Measurements from ENCODE around the gene MAPKAPK2. TPM values are rescaled to one million over a fixed set of nuclear protein-coding genes. Genes with fewer than 3 reads are reported as not detected.

Gene MAPKAPK2
- total and polyA plus RNA-seq, 8 donors: 53.1 to 113 (median 61.8) TPM

DNA sequence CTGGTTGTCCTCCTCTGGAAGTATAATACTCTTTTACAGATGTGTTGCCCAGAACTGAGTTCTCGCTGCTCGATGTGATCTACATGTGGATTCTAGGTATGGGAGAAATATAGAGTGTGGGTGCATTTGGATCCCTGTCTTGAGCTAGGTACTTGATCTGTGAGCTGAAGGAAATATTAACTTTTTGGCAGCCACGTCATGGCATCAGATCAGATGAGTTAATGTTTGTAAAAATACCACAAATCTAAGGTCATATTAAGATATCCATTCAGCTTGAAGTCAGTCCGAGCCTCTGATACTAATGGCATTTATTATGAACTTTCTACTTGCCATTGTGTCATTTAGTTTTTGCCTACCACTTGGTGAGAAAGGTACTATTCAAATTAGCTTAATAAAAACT, 24.6 kb downstream of the MAPKAPK2 start:
- ATAC-seq: no peak

DNA sequence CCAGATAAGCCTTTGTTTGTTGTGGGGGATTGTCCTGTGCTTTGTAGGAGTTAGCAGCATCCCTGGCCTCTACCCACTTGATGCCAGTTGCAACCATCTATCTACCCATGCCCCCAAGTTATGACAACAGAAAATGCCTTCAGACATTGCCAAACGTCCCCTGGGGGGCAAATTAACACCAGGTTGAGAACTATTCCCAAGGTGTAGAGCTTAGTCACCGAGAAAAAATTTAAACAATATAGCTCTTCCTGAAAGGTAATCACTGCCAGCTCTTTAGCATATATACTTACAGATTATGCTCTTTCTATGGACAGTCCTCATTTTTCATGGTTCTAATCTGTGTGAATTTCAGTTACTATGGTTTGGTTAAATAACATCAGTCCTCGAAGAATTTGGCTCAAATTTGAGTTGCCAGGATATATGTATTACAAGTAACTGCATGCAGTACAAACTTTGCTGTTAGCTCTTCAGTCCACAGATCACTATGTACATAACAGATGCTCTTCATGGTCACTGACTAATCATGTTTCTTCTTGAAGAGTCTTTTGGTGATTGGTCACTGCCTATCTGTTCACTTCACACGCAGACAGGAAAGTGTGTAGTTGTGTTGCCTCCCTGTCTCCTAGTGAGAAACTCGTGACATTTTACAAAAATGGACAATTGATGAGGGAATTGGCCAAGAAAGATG, 25.2 kb downstream of the MAPKAPK2 start:
- peak overlapping the region in 1 of 2 donors; percentile 7 for H3K27ac ChIP-seq
- peaks cover 55 to 98% of the 10 kb centered on the region in 2 donors for H3K4me1 ChIP-seq
- intact Hi-C loops (cut with DNase I): no loop called here
- no peak overlapping the region for H3K4me3 ChIP-seq
- no peak for DNase-seq
- H3K9me3 ChIP-seq: no peaks in the 10 kb centered on the region
- ATAC-seq: peak; percentile 18
- no peaks in the 10 kb centered on the region for H3K36me3 ChIP-seq
- TF ChIP-seq, protein P1, sequence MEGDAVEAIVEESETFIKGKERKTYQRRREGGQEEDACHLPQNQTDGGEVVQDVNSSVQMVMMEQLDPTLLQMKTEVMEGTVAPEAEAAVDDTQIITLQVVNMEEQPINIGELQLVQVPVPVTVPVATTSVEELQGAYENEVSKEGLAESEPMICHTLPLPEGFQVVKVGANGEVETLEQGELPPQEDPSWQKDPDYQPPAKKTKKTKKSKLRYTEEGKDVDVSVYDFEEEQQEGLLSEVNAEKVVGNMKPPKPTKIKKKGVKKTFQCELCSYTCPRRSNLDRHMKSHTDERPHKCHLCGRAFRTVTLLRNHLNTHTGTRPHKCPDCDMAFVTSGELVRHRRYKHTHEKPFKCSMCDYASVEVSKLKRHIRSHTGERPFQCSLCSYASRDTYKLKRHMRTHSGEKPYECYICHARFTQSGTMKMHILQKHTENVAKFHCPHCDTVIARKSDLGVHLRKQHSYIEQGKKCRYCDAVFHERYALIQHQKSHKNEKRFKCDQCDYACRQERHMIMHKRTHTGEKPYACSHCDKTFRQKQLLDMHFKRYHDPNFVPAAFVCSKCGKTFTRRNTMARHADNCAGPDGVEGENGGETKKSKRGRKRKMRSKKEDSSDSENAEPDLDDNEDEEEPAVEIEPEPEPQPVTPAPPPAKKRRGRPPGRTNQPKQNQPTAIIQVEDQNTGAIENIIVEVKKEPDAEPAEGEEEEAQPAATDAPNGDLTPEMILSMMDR (IDR thresholded peaks at IDR 0.05): no peak
- no peaks in the 10 kb centered on the region for H3K27me3 ChIP-seq

More for the DNA sequence above, 24.6 kb downstream of the MAPKAPK2 start:
- peak overlapping the region in 1 of 2 donors; percentile 7 for H3K27ac ChIP-seq
- no peak for DNase-seq
- peaks cover 53 to 98% of the 10 kb centered on the region in 2 donors for H3K4me1 ChIP-seq
- TF ChIP-seq, protein P1 (IDR thresholded peaks at IDR 0.05): no peak
- intact Hi-C loops (cut with DNase I): no loop called here
- no peaks in the 10 kb centered on the region for H3K36me3 ChIP-seq
- no peaks in the 10 kb centered on the region for H3K9me3 ChIP-seq
- H3K4me3 ChIP-seq: no peak overlapping the region
- no peaks in the 10 kb centered on the region for H3K27me3 ChIP-seq

DNA sequence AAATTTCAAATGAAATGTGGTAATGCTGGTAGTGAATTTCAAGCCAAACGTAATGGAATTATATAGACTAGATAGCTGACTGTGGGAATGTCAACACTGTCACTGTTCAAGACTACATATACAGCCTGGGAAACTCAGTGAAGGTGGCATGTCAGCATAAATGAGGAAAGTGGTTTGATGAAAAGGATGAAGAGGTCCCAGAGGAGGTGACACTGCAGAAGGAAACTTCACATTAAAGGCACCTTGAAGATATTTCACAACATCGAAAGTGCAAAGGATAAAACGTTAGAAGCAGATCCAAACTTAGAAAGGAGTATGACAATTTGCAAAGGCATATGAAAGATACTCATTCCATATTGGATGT, 25.7 kb downstream of the MAPKAPK2 start:
- DNase-seq (no peak), ATAC-seq (no peak)
- Histone ChIP-seq H3K9me3 (no peaks in the 10 kb centered on the region), H3K36me3 (no peaks in the 10 kb centered on the region), H3K27ac (peak overlapping the region in 1 of 2 donors; percentile 7), H3K27me3 (no peaks in the 10 kb centered on the region), H3K4me3 (no peak overlapping the region), H3K4me1 (peaks cover 53 to 98% of the 10 kb centered on the region in 2 donors)
- TF ChIP-seq, protein P1 (IDR thresholded peaks at IDR 0.05): no peak
- intact Hi-C loops (cut with DNase I): no loop called here

DNA sequence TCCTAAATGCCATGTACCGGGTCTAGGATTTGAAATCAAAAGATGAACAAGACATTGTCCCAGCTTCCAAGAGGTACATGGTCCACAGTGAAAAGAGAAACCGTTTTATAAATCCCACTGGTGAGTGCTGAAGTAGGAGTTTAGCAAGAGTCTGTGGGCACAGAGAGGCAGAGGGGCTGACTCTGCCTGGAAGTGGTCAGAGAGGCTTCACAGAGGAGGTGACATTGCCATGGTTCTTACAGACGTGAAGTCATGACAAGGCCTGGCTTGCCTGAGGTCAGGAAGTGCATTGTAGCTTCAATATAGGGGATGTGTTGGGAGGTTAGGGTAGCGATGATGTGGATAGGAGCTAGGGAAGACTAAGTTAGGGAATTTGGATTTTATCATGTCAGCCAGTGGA, 28.4 kb downstream of the MAPKAPK2 start:
- ATAC-seq (no peak), DNase-seq (no peak)
- Histone ChIP-seq H3K4me1 (peaks cover 32 to 98% of the 10 kb centered on the region in 2 donors), H3K4me3 (no peak overlapping the region), H3K36me3 (no peaks in the 10 kb centered on the region), H3K9me3 (no peaks in the 10 kb centered on the region), H3K27ac (peak overlapping the region in 1 of 2 donors; percentile 13), H3K27me3 (no peaks in the 10 kb centered on the region)
- TF ChIP-seq, protein P1 (IDR thresholded peaks at IDR 0.05): no peak
- intact Hi-C loops (cut with DNase I): no loop called here

DNA sequence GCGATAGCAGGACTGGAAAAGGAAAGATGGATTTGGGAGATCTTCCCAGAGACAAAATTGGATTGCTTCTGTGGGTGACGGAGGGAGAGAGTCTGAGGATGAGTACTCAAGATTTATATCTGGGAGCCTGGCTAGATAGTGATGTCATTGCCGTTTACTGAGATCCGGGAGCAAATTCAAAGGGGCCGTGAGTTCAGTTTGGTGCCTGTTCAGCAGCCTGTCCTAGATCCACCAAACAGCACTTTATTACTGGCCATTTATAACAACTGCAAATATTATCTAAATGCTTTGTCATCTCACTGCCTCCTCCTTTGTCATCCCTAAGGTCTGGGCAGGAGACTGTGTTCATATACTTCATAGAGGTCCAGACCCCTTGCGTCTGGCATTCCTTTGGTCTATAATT, 29.2 kb downstream of the MAPKAPK2 start:
- TF ChIP-seq, protein P1 (IDR thresholded peaks at IDR 0.05): no peak
- Histone ChIP-seq H3K36me3 (no peaks in the 10 kb centered on the region), H3K9me3 (no peaks in the 10 kb centered on the region), H3K27me3 (no peaks in the 10 kb centered on the region), H3K4me3 (no peak overlapping the region), H3K27ac (peak overlapping the region in 1 of 2 donors; percentile 70), H3K4me1 (peaks cover 26 to 98% of the 10 kb centered on the region in 2 donors)
- ATAC-seq: no peak
- intact Hi-C loops (cut with DNase I): no loop called here
- no peak for DNase-seq
